Kidney (tissue), 22 donors: ENCODE measurements around the gene ZSCAN12. TPM values are rescaled to one million over a fixed set of nuclear protein-coding genes. Genes with fewer than 3 reads are reported as not detected.
"Not testable (repeated sequence)": the region's sequence is repeated elsewhere in the genome, so short reads cannot be mapped to it uniquely, and the experiment has no call there.

Experiments
- DNase-seq, 5 donors: peaks; one replicate each; pipeline ENCODE4 v3.0.0-alpha.2; 2013 to 2020
- FAIRE-seq: peaks from 2 replicates; lab custom pipeline; 2012; peaks lifted over from hg19 to GRCh38; lab: Jason Lieb, UNC
- H3K27ac ChIP-seq, 2 donors: one replicate each; pipeline ENCODE4 v1.7.0; 2013; ENCODE audit warnings: low read depth in 2 of 2, low read length in 2 of 2, inconsistent platforms in 1 of 2
- H3K27me3 ChIP-seq: one replicate; pipeline ENCODE4 v1.7.1; 2013; ENCODE audit warnings: low read length, inconsistent platforms; ENCODE audit not compliant: control insufficient read depth, insufficient read depth
- H3K36me3 ChIP-seq, 3 donors: one replicate each; pipeline versions ENCODE4 v1.7.0 to v1.7.1; 2013; ENCODE audit warnings: low read length in 3 of 3, control low read depth in 1 of 3, inconsistent platforms in 1 of 3; ENCODE audit not compliant: insufficient read depth in 3 of 3, control insufficient read depth in 2 of 3
- H3K4me1 ChIP-seq, 3 donors: one replicate each; pipeline versions ENCODE4 v1.7.0 to v1.7.1; 2013; ENCODE audit warnings: low read length in 3 of 3, inconsistent platforms in 1 of 3, low read depth in 1 of 3; ENCODE audit not compliant: control insufficient read depth in 2 of 3, insufficient read depth in 2 of 3
- H3K4me3 ChIP-seq, 3 donors: one replicate each; pipeline versions ENCODE4 v1.7.0 to v1.8.1; 2013; ENCODE audit warnings: low read length in 3 of 3, control low read depth in 1 of 3, inconsistent platforms in 1 of 3
- H3K9ac ChIP-seq, 3 donors: one replicate each; pipeline versions ENCODE4 v1.7.0 to v1.7.1; 2013; ENCODE audit warnings: low read length in 3 of 3, control low read depth in 1 of 3, inconsistent platforms in 1 of 3
- H3K9me3 ChIP-seq, 3 donors: one replicate each; pipeline versions ENCODE4 v1.7.0 to v1.7.1; 2013; ENCODE audit warnings: low read length in 3 of 3, control low read depth in 1 of 3, inconsistent platforms in 1 of 3; ENCODE audit not compliant: control insufficient read depth in 2 of 3, insufficient read depth in 1 of 3
- intact Hi-C: fragments of 100-400 bp; cut with DNase I; formaldehyde crosslinking; loops from one replicate; pipeline ENCODE4 v1.11.1; 2022
- long read RNA-seq, 10 donors: library from polyadenylated mRNA in 1 of 10; unstranded in 1 of 10; transcript quantifications; one replicate each; pipeline ENCODE4 v2.0.0 and lab custom pipeline, GENCODE V29; 2021 to 2026
- polyA plus RNA-seq: library from polyadenylated mRNA; stranded (reverse); fragments of 350-450 nt; fragmentation: Illumina TruSeq; extraction: RNeasy Lipid Tissue Mini Kit (QIAGEN cat#74804); gene quantifications from one replicate; pipeline ENCODE4 v1.2.3, GENCODE V29; 2014; ENCODE audit warnings: low read depth, low replicate concordance; ENCODE audit not compliant: insufficient read depth
- total RNA-seq: library from RNA; stranded (reverse); fragmentation: NEBNext Ultra II Directional; extraction: Animal tissue kit (Norgen Biotek cat#: 25700); gene quantifications from one replicate; pipeline ENCODE4 v1.2.1, GENCODE V29; 2021
- TF ChIP-seq, protein P1 (sequence below): IDR thresholded peaks from 3 replicates; pipeline ENCODE4 v1.5.1; 2012; ENCODE audit warnings: mild to moderate bottlenecking, moderate library complexity, borderline replicate concordance; ENCODE audit not compliant: insufficient read depth; ENCODE audit errors: extremely low read depth
- donor health status: control.
- donor health status: control.
- donor health status: control.
- donor health status: control.
- donor health status: control.
- donor health status: DM: yes; HTN: yes; CAD: no.
- donor health status: Normal renal cell carcinoma (clear cell type).

The ZSCAN12 gene
- 7.9 TPM for total RNA-seq
- polyA plus RNA-seq, result 1.3 TPM
- long read RNA-seq, donor 1, partial matches to known transcripts, result 0 of 1 reads
- long read RNA-seq, donor 1, other reads (novel, unspliced or antisense), result 0 of 1 reads
- long read RNA-seq, donor 2, result 0 reads
- long read RNA-seq, donor 3, partial matches to known transcripts, result 0 of 1 reads
- long read RNA-seq, donor 3, other reads (novel, unspliced or antisense), result 0 of 1 reads
- long read RNA-seq, donor 4, full-length matches to known transcripts, result 1 of 1 reads
- long read RNA-seq, donor 4, partial matches to known transcripts, result 0 of 1 reads
- long read RNA-seq, donor 4, other reads (novel, unspliced or antisense), result 0 of 1 reads
- long read RNA-seq, donor 5, result 0 reads
- long read RNA-seq, donor 6, result 0 reads
- long read RNA-seq, donor 7, partial matches to known transcripts, result 2 of 7 reads
- long read RNA-seq, donor 7, other reads (novel, unspliced or antisense), result 4 of 7 reads
- long read RNA-seq, donor 8, partial matches to known transcripts, result 0 of 1 reads
- long read RNA-seq, donor 8, other reads (novel, unspliced or antisense), result 0 of 1 reads
- long read RNA-seq, donor 9, result 0 reads
- long read RNA-seq, donor 10, partial matches to known transcripts, result 0 of 2 reads
- long read RNA-seq, donor 10, other reads (novel, unspliced or antisense), result 0 of 2 reads

GRCh38 chr6:28399350-28400121 lies at the start of gene ZSCAN12:
ZSCAN12 (minus strand) TSS chr6:28399747; CDS start chr6:28398405, 1,342 bp downstream.
- intact Hi-C loops, result no loop called here
- FAIRE-seq (no peak), DNase-seq (peak; percentile 89 to 96 (median 92))
- H3K4me1 ChIP-seq, result peaks cover 0 to 3% (median 0%) of the 10 kb centered on the region in 3 donors
- H3K27me3 ChIP-seq, result no peaks in the 10 kb centered on the region
- peak within 1 kb of the TSS; percentile 52 to 88 (median 82) for H3K9ac ChIP-seq
- no peaks in the 10 kb centered on the region for H3K9me3 ChIP-seq
- no peak within 1 kb of the TSS for H3K27ac ChIP-seq
- no peaks in the 10 kb centered on the region for H3K36me3 ChIP-seq
- H3K4me3 ChIP-seq, result peak within 1 kb of the TSS; percentile 83 to 98 (median 96)
- TF ChIP-seq, protein P1, sequence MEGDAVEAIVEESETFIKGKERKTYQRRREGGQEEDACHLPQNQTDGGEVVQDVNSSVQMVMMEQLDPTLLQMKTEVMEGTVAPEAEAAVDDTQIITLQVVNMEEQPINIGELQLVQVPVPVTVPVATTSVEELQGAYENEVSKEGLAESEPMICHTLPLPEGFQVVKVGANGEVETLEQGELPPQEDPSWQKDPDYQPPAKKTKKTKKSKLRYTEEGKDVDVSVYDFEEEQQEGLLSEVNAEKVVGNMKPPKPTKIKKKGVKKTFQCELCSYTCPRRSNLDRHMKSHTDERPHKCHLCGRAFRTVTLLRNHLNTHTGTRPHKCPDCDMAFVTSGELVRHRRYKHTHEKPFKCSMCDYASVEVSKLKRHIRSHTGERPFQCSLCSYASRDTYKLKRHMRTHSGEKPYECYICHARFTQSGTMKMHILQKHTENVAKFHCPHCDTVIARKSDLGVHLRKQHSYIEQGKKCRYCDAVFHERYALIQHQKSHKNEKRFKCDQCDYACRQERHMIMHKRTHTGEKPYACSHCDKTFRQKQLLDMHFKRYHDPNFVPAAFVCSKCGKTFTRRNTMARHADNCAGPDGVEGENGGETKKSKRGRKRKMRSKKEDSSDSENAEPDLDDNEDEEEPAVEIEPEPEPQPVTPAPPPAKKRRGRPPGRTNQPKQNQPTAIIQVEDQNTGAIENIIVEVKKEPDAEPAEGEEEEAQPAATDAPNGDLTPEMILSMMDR, result peak; percentile 25

DNA sequence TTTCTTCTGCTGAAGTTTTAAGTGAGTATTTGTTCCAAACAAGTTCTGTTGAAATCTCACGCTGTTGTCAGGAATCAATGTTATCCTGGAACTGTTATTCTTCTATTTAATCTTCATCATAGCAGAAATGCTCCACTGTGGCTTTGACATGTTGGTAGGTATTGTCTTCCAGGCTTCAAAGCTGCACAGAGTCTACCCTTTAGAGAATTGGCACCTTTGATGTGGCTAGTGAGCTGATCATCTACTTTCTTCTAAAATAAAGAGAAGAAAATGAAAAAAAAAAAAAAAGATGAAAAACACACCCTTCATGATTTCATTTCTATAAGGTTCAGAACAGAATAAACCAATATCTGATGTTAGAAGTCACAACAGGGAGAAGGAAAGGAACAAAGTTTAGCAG lies 49.5 kb upstream of the ZSCAN12 start:
- no peak for DNase-seq
- Histone ChIP-seq H3K4me3 (no peak overlapping the region), H3K9me3 (peaks cover 0 to 7% (median 0%) of the 10 kb centered on the region in 3 donors), H3K36me3 (no peaks in the 10 kb centered on the region), H3K4me1 (no peaks in the 10 kb centered on the region), H3K9ac (no peak overlapping the region), H3K27me3 (no peaks in the 10 kb centered on the region), H3K27ac (no peak overlapping the region)
- TF ChIP-seq, protein P1, result no peak
- no peak for FAIRE-seq
- intact Hi-C loops, result no loop called here

DNA sequence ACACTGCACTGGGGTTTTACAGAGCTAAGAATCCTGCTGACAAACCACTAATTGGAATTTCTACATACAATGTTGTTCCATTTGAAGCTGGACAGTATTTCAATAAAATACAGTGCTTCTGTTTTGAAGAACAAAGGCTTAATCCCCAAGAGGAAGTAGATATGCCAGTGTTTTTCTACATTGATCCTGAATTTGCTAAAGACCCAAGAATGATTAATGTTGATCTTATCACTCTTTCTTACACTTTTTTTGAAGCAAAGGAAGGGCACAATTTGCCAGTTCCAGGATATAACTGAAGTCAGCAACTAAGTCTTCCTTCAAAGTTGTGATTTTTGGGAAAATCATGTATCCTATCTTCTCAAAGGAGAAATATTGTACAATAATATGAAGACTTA lies 48.0 kb upstream of the ZSCAN12 start:
- H3K36me3 ChIP-seq, H3K27me3 ChIP-seq, DNase-seq, intact Hi-C loops, H3K27ac ChIP-seq, H3K4me1 ChIP-seq: not testable (repeated sequence)
- peaks cover 0 to 16% (median 0%) of the 10 kb centered on the region in 3 donors for H3K9me3 ChIP-seq
- peak overlapping the region in 1 of 3 donors; percentile 66 for H3K4me3 ChIP-seq
- H3K9ac ChIP-seq, result peak overlapping the region in 1 of 3 donors; percentile 59
- peak; percentile 50 for FAIRE-seq
